Fibroblast of pulmonary artery (primary cell): ENCODE results near the gene SEMG1.

Source experiments
- DNase-seq: peaks from one replicate; pipeline ENCODE4 v3.0.0-alpha.2; 2010; ENCODE audit warnings: low read depth
- H3K4me3 ChIP-seq: replicated peaks from 2 replicates; pipeline ENCODE4 v1.5.1; 2011; ENCODE audit warnings: low read depth, mild to moderate bottlenecking, control low read depth, low read length, moderate library complexity
- TF ChIP-seq, protein P1 (sequence below): IDR thresholded peaks from 2 replicates; pipeline ENCODE4 v1.5.1; 2011; ENCODE audit warnings: mild to moderate bottlenecking, control low read depth, low read length, inconsistent platforms; ENCODE audit errors: missing control alignments

Gene SEMG1

DNA sequence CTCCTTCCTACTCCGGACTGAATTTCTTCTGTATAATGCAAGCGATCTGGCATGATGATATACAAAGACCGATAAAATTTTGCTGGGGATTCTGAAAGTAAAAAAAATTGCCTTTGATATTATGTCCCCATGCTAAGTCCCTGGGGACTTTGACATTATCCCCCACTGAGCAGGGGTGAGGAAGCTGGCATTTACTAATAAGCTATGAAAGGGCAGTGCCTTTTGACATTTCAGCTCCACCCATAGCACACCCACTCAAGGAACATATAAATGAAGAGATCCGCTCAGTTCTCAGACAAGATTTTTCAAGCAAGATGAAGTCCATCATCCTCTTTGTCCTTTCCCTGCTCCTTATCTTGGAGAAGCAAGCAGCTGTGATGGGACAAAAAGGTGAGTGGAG is 14.2 kb downstream of the SEMG1 start, which contains the start of gene SEMG2:
Gene SEMG2, plus strand, starts transcription at position 298 of the 400 bp plus-strand sequence. Its CDS starts 17 bp downstream, at position 315.
- TF ChIP-seq, protein P1, sequence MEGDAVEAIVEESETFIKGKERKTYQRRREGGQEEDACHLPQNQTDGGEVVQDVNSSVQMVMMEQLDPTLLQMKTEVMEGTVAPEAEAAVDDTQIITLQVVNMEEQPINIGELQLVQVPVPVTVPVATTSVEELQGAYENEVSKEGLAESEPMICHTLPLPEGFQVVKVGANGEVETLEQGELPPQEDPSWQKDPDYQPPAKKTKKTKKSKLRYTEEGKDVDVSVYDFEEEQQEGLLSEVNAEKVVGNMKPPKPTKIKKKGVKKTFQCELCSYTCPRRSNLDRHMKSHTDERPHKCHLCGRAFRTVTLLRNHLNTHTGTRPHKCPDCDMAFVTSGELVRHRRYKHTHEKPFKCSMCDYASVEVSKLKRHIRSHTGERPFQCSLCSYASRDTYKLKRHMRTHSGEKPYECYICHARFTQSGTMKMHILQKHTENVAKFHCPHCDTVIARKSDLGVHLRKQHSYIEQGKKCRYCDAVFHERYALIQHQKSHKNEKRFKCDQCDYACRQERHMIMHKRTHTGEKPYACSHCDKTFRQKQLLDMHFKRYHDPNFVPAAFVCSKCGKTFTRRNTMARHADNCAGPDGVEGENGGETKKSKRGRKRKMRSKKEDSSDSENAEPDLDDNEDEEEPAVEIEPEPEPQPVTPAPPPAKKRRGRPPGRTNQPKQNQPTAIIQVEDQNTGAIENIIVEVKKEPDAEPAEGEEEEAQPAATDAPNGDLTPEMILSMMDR: no peak
- no peak within 1 kb of the TSS for H3K4me3 ChIP-seq
- DNase-seq: no peak

DNA sequence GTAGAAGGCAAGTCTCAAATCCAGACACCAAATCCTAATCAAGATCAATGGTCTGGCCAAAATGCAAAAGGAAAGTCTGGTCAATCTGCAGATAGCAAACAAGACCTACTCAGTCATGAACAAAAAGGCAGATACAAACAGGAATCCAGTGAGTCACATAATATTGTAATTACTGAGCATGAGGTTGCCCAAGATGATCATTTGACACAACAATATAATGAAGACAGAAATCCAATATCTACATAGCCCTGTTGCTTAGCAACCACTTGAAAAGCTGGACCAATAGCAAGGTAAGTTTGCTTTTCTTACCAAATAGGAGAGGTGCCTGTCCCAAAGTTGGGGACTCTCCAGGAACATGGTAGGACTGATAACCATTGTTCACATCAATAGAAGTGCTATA is 16.3 kb downstream of the SEMG1 start:
- H3K4me3 ChIP-seq: no peak overlapping the region
- DNase-seq: no peak
- TF ChIP-seq, protein P1: no peak

DNA sequence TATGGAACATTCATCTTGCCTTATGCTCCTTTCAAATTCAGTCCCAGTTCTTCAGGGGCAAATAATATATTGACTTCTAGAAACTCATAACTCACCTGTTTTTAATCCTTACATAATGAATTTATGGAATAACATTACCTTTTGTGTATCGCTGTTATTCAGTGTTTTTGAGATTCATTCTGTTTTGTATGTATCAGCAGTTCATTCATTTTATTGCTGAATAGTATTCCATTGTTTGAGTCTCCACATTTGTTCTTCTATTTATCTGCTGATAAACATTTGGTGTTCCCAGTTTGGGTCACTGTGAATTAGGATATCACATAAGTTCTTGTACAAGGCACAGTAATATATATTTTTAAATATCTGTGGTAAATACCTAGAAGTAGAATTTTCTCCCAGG is 19.5 kb downstream of the SEMG1 start:
- TF ChIP-seq, protein P1: no peak
- no peak overlapping the region for H3K4me3 ChIP-seq
- DNase-seq: no peak

DNA sequence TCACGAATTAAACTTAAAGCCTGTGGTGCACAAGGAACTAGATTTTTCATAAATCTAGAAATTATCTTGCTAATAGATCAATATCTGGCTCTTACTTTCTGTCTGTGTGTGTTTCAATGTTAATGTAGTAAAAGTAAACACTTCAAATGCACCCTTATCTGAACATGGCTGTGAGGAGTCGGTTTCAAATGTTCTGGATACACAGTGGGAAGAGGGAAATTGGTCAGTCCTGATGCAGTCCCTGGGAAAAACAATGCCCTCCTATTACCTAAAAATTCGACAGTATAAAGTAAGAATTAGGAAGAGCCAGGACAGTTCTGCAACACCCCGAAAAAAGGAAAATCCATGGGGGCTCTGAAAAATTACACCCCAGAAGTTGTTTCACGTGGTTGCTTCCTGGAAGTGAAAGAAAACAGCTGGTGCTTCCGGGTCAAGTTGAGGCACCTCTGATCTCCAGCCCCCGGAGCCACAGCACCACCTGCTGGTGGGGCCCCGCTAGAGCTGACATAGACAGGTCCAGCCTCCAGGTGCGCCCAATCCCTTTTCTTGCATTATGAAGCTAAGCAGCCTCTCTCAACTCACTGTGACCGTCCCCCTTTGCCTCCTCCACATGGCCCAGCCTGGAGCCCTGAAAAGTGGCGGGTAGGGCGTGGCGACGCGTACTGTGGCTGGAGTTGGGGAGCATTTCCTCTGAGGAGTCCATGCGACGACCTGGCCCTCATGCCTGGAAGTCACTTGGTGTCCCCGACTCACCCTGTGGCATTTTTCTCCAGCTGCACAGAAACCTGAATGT is 22.6 kb downstream of the SEMG1 start:
- peak; percentile 7 for DNase-seq
- H3K4me3 ChIP-seq: no peak overlapping the region
- TF ChIP-seq, protein P1: peak; percentile 45

DNA sequence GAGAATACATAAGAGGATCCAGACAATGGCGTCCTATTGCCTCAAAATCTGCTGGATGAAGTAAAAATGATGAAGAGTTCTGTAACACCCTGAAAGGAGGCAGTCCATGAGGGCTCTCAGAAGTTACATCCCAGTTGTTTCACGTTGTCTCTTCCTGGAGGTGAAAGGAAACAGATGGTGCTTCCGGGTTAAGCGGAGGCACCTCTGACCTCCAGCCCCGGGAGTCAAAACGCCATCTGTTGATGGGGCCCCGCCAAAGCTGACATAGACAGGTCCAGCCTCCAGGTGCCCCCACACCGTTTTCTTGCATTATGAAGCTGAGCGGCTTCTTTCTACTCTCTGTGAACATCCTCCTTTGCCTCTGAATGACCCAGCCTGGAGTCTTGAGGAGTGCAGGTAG is 23.8 kb downstream of the SEMG1 start:
- TF ChIP-seq, protein P1: no peak

GRCh38 chr20:45235995-45236394 is 29.2 kb downstream of the SEMG1 start:
- no peak overlapping the region for H3K4me3 ChIP-seq
- TF ChIP-seq, protein P1: peak; percentile 39
- DNase-seq: no peak

More for the DNA sequence above, 23.8 kb downstream of the SEMG1 start:
- DNase-seq: no peak
- no peak overlapping the region for H3K4me3 ChIP-seq

DNA sequence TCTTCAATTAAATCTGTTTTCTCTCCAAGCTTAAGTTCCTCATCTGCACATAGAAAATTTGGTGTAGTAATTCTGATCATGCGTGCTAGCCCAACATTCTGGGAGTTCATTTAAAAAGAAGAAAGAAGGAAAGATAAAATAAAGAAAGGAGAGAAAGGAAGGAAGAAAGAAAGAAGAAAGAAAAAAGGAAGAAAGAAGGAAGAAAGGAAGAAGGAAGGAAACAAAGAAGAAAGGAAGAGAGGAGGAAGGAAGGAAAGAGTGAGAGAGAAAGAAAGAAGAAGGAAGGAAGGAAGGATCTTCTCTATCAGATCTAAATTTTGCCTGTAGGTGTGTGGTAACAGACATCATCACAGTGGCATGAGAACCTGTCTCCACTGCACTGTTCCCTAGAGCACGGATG is 31.3 kb downstream of the SEMG1 start:
- DNase-seq: no peak
- TF ChIP-seq, protein P1: no peak

More for the DNA sequence above, 31.3 kb downstream of the SEMG1 start:
- no peak overlapping the region for H3K4me3 ChIP-seq
